DND-41 (cell line): ENCODE data around the gene UST.

Experiments used
- ATAC-seq: fragments of 200-7000 bp; cut with Tn5 transposase; 3 replicates; pipeline ENCODE4 v1.9.1; 2021; ENCODE audit warnings: low read depth; ENCODE audit not compliant: insufficient read depth
- DNase-seq: peaks from one replicate; pipeline ENCODE4 v3.0.0-alpha.2; 2020
- H2AFZ ChIP-seq: 2 replicates; pipeline ENCODE4 v1.6.0; 2012; ENCODE audit warnings: low read depth, low read length
- H3K27ac ChIP-seq: 2 replicates; pipeline ENCODE4 v1.5.1; 2012; ENCODE audit warnings: low read length, inconsistent platforms
- H3K27me3 ChIP-seq: fragments of 200-600 bp; sonication (generic); 2 replicates; pipeline ENCODE4 v1.6.0; 2012; ENCODE audit warnings: low read length, mild to moderate bottlenecking, inconsistent platforms; ENCODE audit not compliant: insufficient read depth, poor library complexity
- H3K36me3 ChIP-seq: 2 replicates; pipeline ENCODE4 v1.5.1; 2012; ENCODE audit warnings: low read length, inconsistent platforms; ENCODE audit not compliant: insufficient read depth
- H3K4me1 ChIP-seq: 2 replicates; pipeline ENCODE4 v1.5.1; 2012; ENCODE audit warnings: mild to moderate bottlenecking, low read length; ENCODE audit not compliant: insufficient read depth
- H3K4me2 ChIP-seq: 2 replicates; pipeline ENCODE4 v1.6.0; 2012; ENCODE audit warnings: mild to moderate bottlenecking, moderate library complexity, low read length, inconsistent platforms; ENCODE audit not compliant: insufficient read depth
- H3K4me3 ChIP-seq, 2 experiments: fragments of 200-600 bp in 1 of 2; shearing (Covaris generic) in 1 of 2; 2 replicates each; pipeline ENCODE4 v1.5.1; 2012 to 2016; ENCODE audit warnings: inconsistent platforms in 2 of 2, low read length in 2 of 2, mild to moderate bottlenecking in 2 of 2, low read depth in 1 of 2, moderate library complexity in 1 of 2
- H3K79me2 ChIP-seq: 2 replicates; pipeline ENCODE4 v1.6.0; 2012; ENCODE audit warnings: low read length, inconsistent platforms; ENCODE audit not compliant: insufficient read depth
- H3K9ac ChIP-seq: 2 replicates; pipeline ENCODE4 v1.6.0; 2012; ENCODE audit warnings: low read depth, mild to moderate bottlenecking, inconsistent platforms, low read length, moderate library complexity
- H3K9me3 ChIP-seq: 2 replicates; pipeline ENCODE4 v1.5.1; 2012; ENCODE audit warnings: low read length, moderate library complexity, mild to moderate bottlenecking, inconsistent platforms; ENCODE audit not compliant: insufficient read depth, severe bottlenecking
- H4K20me1 ChIP-seq: 2 replicates; pipeline ENCODE4 v1.6.0; 2012; ENCODE audit warnings: low read length; ENCODE audit not compliant: insufficient read depth
- EZH2 ChIP-seq: IDR thresholded peaks from 3 replicates; pipeline ENCODE4 v1.6.1; 2012; ENCODE audit warnings: borderline replicate concordance, low read depth, mild to moderate bottlenecking, moderate library complexity, low read length, inconsistent platforms; ENCODE audit not compliant: severe bottlenecking
- TF ChIP-seq, protein P1 (sequence below): IDR thresholded peaks from 2 replicates; pipeline ENCODE4 v1.5.1; 2012; ENCODE audit warnings: borderline replicate concordance, low read length, moderate library complexity, mild to moderate bottlenecking; ENCODE audit not compliant: poor library complexity, severe bottlenecking; ENCODE audit errors: extremely low read depth

Gene UST

DNA sequence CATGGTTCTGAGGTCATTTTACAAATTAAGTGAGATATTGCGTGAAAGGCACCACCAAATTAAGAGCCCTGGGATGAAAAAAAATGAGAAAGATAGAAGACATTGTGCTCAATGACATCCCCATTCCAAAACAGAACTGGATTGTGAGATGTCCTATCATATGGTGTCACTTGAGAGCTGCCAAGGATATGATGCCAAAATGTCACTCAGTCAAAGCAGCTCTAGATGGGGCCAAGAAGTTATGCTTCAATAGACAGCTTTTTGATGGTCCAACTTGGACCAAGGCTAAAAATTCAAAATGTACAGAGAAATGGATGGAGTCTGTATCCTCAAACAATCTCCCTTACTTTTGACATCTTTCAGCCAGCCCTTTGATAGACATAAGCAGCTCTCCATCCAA, 180.8 kb downstream of the UST start:
- Histone ChIP-seq H2AFZ (no peak overlapping the region), H3K4me2 (no peak overlapping the region), H3K9me3 (no peaks in the 10 kb centered on the region), H3K27me3 (no peaks in the 10 kb centered on the region), H3K9ac (no peak overlapping the region), H3K27ac (no peak overlapping the region), H4K20me1 (no peaks in the 10 kb centered on the region), H3K79me2 (no peaks in the 10 kb centered on the region), H3K4me1 (no peaks in the 10 kb centered on the region), H3K36me3 (no peaks in the 10 kb centered on the region), H3K4me3 (no peak overlapping the region)
- ATAC-seq = no peak
- TF ChIP-seq, protein P1, sequence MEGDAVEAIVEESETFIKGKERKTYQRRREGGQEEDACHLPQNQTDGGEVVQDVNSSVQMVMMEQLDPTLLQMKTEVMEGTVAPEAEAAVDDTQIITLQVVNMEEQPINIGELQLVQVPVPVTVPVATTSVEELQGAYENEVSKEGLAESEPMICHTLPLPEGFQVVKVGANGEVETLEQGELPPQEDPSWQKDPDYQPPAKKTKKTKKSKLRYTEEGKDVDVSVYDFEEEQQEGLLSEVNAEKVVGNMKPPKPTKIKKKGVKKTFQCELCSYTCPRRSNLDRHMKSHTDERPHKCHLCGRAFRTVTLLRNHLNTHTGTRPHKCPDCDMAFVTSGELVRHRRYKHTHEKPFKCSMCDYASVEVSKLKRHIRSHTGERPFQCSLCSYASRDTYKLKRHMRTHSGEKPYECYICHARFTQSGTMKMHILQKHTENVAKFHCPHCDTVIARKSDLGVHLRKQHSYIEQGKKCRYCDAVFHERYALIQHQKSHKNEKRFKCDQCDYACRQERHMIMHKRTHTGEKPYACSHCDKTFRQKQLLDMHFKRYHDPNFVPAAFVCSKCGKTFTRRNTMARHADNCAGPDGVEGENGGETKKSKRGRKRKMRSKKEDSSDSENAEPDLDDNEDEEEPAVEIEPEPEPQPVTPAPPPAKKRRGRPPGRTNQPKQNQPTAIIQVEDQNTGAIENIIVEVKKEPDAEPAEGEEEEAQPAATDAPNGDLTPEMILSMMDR = no peak
- TF ChIP-seq EZH2 = no peak
- no peak for DNase-seq

DNA sequence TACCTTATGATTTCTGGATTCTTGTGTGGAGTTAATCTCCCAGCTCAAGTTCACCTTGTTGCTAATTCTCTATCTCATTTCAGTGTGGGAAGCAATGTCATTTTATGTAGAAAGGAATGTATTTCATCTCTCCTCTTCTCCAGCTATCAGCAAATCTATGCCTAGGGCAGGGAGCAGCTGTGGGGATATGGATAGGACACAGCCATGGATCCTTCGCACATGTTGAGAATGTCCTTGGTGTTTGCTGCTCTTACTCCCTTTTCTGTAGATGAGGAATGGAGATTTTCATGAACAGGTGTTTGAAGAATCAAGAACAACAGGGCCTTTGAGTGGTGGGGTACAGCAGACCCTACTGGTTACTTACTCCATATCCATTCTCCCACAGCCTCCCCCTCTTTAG, 182.0 kb downstream of the UST start:
- no peak overlapping the region for H3K4me3 ChIP-seq
- no peaks in the 10 kb centered on the region for H3K36me3 ChIP-seq
- H3K4me2 ChIP-seq = no peak overlapping the region
- H3K27ac ChIP-seq = no peak overlapping the region
- H3K79me2 ChIP-seq = no peaks in the 10 kb centered on the region
- H3K4me1 ChIP-seq = no peaks in the 10 kb centered on the region
- TF ChIP-seq EZH2 = no peak
- TF ChIP-seq, protein P1 = no peak
- no peak for DNase-seq
- no peak overlapping the region for H2AFZ ChIP-seq
- no peaks in the 10 kb centered on the region for H3K27me3 ChIP-seq
- H3K9me3 ChIP-seq = no peaks in the 10 kb centered on the region
- no peak for ATAC-seq
- no peak overlapping the region for H3K9ac ChIP-seq
- no peaks in the 10 kb centered on the region for H4K20me1 ChIP-seq

DNA sequence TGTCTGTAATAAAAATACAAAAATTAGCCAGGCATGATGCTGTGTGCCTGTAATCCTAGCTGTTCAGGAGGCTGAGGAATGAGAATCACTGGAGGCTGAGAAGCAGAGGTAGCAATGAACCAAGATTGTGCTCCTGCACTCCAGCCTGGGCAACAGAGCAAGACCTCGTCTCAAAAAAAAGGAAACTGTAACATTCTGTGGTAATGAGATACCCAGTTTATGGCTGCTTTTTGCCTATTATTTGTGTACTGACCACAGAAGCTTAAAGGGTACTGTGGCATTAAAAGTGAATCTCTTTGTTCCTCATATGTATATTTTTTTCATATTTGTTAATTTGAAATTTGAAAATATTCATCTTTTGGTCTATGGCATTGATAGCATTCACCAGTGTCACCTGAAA, 185.4 kb downstream of the UST start:
- TF ChIP-seq EZH2 = no peak
- TF ChIP-seq, protein P1 = no peak
- H4K20me1 ChIP-seq = no peaks in the 10 kb centered on the region
- H2AFZ ChIP-seq = no peak overlapping the region
- no peak overlapping the region for H3K9ac ChIP-seq
- no peak overlapping the region for H3K4me2 ChIP-seq
- no peak for DNase-seq
- H3K27me3 ChIP-seq = no peaks in the 10 kb centered on the region
- H3K4me3 ChIP-seq = no peak overlapping the region
- H3K9me3 ChIP-seq = no peaks in the 10 kb centered on the region
- H3K36me3 ChIP-seq = no peaks in the 10 kb centered on the region
- H3K79me2 ChIP-seq = no peaks in the 10 kb centered on the region
- ATAC-seq = no peak
- no peak overlapping the region for H3K27ac ChIP-seq
- no peaks in the 10 kb centered on the region for H3K4me1 ChIP-seq

DNA sequence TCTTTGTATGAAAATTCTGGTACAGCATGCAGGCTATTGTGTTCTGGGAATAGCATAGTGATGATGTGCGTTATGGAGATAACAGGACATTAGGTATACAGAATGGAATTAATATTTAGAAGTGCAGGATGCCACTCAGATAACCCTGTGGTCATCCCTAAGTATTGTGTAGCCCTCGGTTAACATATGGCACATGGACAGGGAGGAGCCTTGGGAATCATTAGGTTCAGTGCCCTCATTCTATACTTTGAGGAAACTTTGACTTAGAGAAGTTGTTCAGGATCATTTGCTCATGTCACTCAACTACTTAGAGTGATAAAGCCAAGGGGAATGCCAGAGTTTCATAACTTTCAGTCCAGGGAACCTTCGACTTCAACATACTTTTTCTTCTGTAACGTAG, 185.9 kb downstream of the UST start:
- H4K20me1 ChIP-seq = no peaks in the 10 kb centered on the region
- no peaks in the 10 kb centered on the region for H3K36me3 ChIP-seq
- TF ChIP-seq EZH2 = no peak
- TF ChIP-seq, protein P1 = no peak
- no peaks in the 10 kb centered on the region for H3K9me3 ChIP-seq
- ATAC-seq (no peak), DNase-seq (no peak)
- no peak overlapping the region for H3K4me3 ChIP-seq
- H3K4me2 ChIP-seq = no peak overlapping the region
- no peaks in the 10 kb centered on the region for H3K4me1 ChIP-seq
- no peak overlapping the region for H3K27ac ChIP-seq
- H3K9ac ChIP-seq = no peak overlapping the region
- no peak overlapping the region for H2AFZ ChIP-seq
- H3K27me3 ChIP-seq = no peaks in the 10 kb centered on the region
- H3K79me2 ChIP-seq = no peaks in the 10 kb centered on the region
